Activated gamma-delta T cell (primary cell): ENCODE measurements around the gene ERVK3-1.
"Not testable (repeated sequence)": the region's sequence is repeated elsewhere in the genome, so short reads cannot be mapped to it uniquely, and the experiment has no call there.

Source experiments
- DNase-seq: peaks from one replicate; lab custom pipeline; 2025; lab: John Stamatoyannopoulos, UW
- total RNA-seq, 2 donors: gene quantifications; one replicate each; lab custom pipeline; 2026; lab: John Stamatoyannopoulos, UW

ERVK3-1 gene
- 49.9 to 59.5 reads per million in 2 donors for total RNA-seq

- peak; percentile 89 for DNase-seq
Observed at GRCh38 chr19:58305065-58305931, at the start of gene ERVK3-1. Gene ERVK3-1, plus strand, starts transcription at chr19:58305377. Its CDS starts 6,792 bp downstream, at chr19:58312169.

- DNase-seq: not testable (repeated sequence)
Observed at GRCh38 chr19:58258259-58258658, 46.9 kb upstream of the ERVK3-1 start.

GRCh38 chr19:58261600-58261967 is 43.6 kb upstream of the ERVK3-1 start:
- no peak for DNase-seq

- no peak for DNase-seq
Observed at GRCh38 chr19:58261968-58262921, 42.9 kb upstream of the ERVK3-1 start.

- DNase-seq: no peak
Observed at GRCh38 chr19:58262922-58263296, 42.3 kb upstream of the ERVK3-1 start.

GRCh38 chr19:58265100-58265499 is 40.1 kb upstream of the ERVK3-1 start:
- no peak for DNase-seq

GRCh38 chr19:58268344-58268743 is 36.8 kb upstream of the ERVK3-1 start:
- no peak for DNase-seq

- DNase-seq: no peak
Observed at GRCh38 chr19:58274771-58275201, 30.4 kb upstream of the ERVK3-1 start.

GRCh38 chr19:58275564-58275963 is 29.6 kb upstream of the ERVK3-1 start:
- DNase-seq: no peak

GRCh38 chr19:58277197-58277596 is 28.0 kb upstream of the ERVK3-1 start:
- no peak for DNase-seq

GRCh38 chr19:58277748-58278540 is 27.2 kb upstream of the ERVK3-1 start:
- DNase-seq: no peak

GRCh38 chr19:58278541-58279041 is 26.6 kb upstream of the ERVK3-1 start, which contains the start of gene ZNF8:
Gene ZNF8, plus strand, starts transcription at chr19:58278955. Its CDS starts 127 bp downstream, at chr19:58279082.
- DNase-seq: peak; percentile 91

GRCh38 chr19:58279042-58279924 is 25.9 kb upstream of the ERVK3-1 start:
- DNase-seq: peak; percentile 32

- no peak for DNase-seq
Observed at GRCh38 chr19:58279925-58280316, 25.3 kb upstream of the ERVK3-1 start.

- DNase-seq: no peak
Observed at GRCh38 chr19:58284199-58284598, 21.0 kb upstream of the ERVK3-1 start.

GRCh38 chr19:58291943-58292342 is 13.2 kb upstream of the ERVK3-1 start:
- DNase-seq: no peak

- no peak for DNase-seq
Observed at GRCh38 chr19:58294743-58295374, 10.3 kb upstream of the ERVK3-1 start.

- no peak for DNase-seq
Observed at GRCh38 chr19:58296104-58296503, 9.1 kb upstream of the ERVK3-1 start.

GRCh38 chr19:58300620-58301019 is 4.6 kb upstream of the ERVK3-1 start:
- DNase-seq: no peak

GRCh38 chr19:58304255-58304654 is 922 bp upstream of the ERVK3-1 start:
- DNase-seq: no peak
